Omental fat pad (tissue), 4 donors: ENCODE data around the gene TNRC6B. TPM values are rescaled to one million over a fixed set of nuclear protein-coding genes. Genes with fewer than 3 reads are reported as not detected.

Source experiments
- ATAC-seq: fragments of 150-250 bp; one replicate; pipeline ENCODE4 v1.9.1; 2016; ENCODE audit warnings: mild to moderate bottlenecking, moderate library complexity; ENCODE audit not compliant: low FRiP score
- DNase-seq: peaks from one replicate; pipeline ENCODE4 v3.0.0-alpha.2; 2019; ENCODE audit warnings: low spot score
- CTCF ChIP-seq, 3 donors: fragments of 450-650 bp; IDR thresholded peaks; one replicate each; pipeline ENCODE4 v1.5.1; 2016 to 2017; ENCODE audit warnings: antibody characterized with exemption in 3 of 3, mild to moderate bottlenecking in 3 of 3, moderate library complexity in 2 of 3
- total RNA-seq, 4 donors: library from RNA; depleted of rRNA; stranded (reverse); fragments of >200 nt; gene quantifications; one replicate each; pipeline ENCODE4 v1.1.0, GENCODE V29; 2016

TNRC6B gene
- total RNA-seq, 4 donors from 2014 or later = 17.2 to 57.8 (median 31.9) TPM

GRCh38 chr22:40276996-40277823 is 99.5 kb downstream of the TNRC6B start:
- ATAC-seq (peak; percentile 45), DNase-seq (no peak)
- TF ChIP-seq CTCF (IDR thresholded peaks at IDR 0.05) = no peak

GRCh38 chr22:40279017-40279416 is 101.3 kb downstream of the TNRC6B start:
- TF ChIP-seq CTCF (IDR thresholded peaks at IDR 0.05) = no peak
- DNase-seq (no peak), ATAC-seq (no peak)

GRCh38 chr22:40281717-40282116 is 104.0 kb downstream of the TNRC6B start:
- DNase-seq = no peak
- ATAC-seq = no peak
- no peak for TF ChIP-seq CTCF (IDR thresholded peaks at IDR 0.05)

GRCh38 chr22:40285513-40285912 is 107.8 kb downstream of the TNRC6B start:
- ATAC-seq = no peak
- TF ChIP-seq CTCF (IDR thresholded peaks at IDR 0.05) = no peak
- no peak for DNase-seq

- no peak for DNase-seq
Measured at GRCh38 chr22:40289991-40290459, 112.3 kb downstream of the TNRC6B start.

GRCh38 chr22:40290516-40290915 is 112.8 kb downstream of the TNRC6B start:
- no peak for DNase-seq
- TF ChIP-seq CTCF (IDR thresholded peaks at IDR 0.05) = no peak
- ATAC-seq = no peak

More at GRCh38 chr22:40289991-40290459, 112.3 kb downstream of the TNRC6B start:
- no peak for ATAC-seq
- TF ChIP-seq CTCF (IDR thresholded peaks at IDR 0.05) = no peak

GRCh38 chr22:40294696-40295095 is 117.0 kb downstream of the TNRC6B start:
- ATAC-seq = no peak
- DNase-seq = no peak
- no peak for TF ChIP-seq CTCF (IDR thresholded peaks at IDR 0.05)
